Muscle layer of duodenum (tissue), 2 donors: Measurements from ENCODE around the gene ST3GAL4.

Experiments used
- H3K27ac ChIP-seq: one replicate; pipeline ENCODE4 v1.7.0; 2013; ENCODE audit warnings: mild to moderate bottlenecking, low read length
- H3K27me3 ChIP-seq: one replicate; pipeline ENCODE4 v1.7.0; 2013; ENCODE audit warnings: low read depth, mild to moderate bottlenecking, control low read depth, low read length
- H3K36me3 ChIP-seq, 2 donors: one replicate each; pipeline ENCODE4 v1.7.0; 2013; ENCODE audit warnings: low read length in 2 of 2, control low read depth in 1 of 2, mild to moderate bottlenecking in 1 of 2; ENCODE audit not compliant: insufficient read depth in 2 of 2, control insufficient read depth in 1 of 2
- H3K4me1 ChIP-seq, 2 donors: one replicate each; pipeline ENCODE4 v1.7.0; 2013; ENCODE audit warnings: low read length in 2 of 2, mild to moderate bottlenecking in 2 of 2, control low read depth in 1 of 2, moderate library complexity in 1 of 2; ENCODE audit not compliant: insufficient read depth in 2 of 2, control insufficient read depth in 1 of 2
- H3K4me3 ChIP-seq, 2 donors: one replicate each; pipeline ENCODE4 v1.7.0; 2013; ENCODE audit warnings: low read length in 2 of 2, low read depth in 1 of 2, mild to moderate bottlenecking in 1 of 2
- H3K9me3 ChIP-seq, 2 donors: one replicate each; pipeline ENCODE4 v1.7.0; 2013; ENCODE audit warnings: low read length in 2 of 2, control low read depth in 1 of 2, mild to moderate bottlenecking in 1 of 2; ENCODE audit not compliant: control insufficient read depth in 1 of 2
- donor health status: healthy.

ST3GAL4 gene

GRCh38 chr11:126446581-126446980 is 91.1 kb downstream of the ST3GAL4 start:
- Histone ChIP-seq H3K4me3 (no peak overlapping the region), H3K27ac (no peak overlapping the region), H3K9me3 (no peaks in the 10 kb centered on the region), H3K36me3 (no peaks in the 10 kb centered on the region), H3K27me3 (no peaks in the 10 kb centered on the region), H3K4me1 (no peaks in the 10 kb centered on the region)

- H3K9me3 ChIP-seq: no peaks in the 10 kb centered on the region
- no peak overlapping the region for H3K27ac ChIP-seq
- no peak overlapping the region for H3K4me3 ChIP-seq
- no peaks in the 10 kb centered on the region for H3K36me3 ChIP-seq
- H3K4me1 ChIP-seq: no peaks in the 10 kb centered on the region
- no peaks in the 10 kb centered on the region for H3K27me3 ChIP-seq
Observed at GRCh38 chr11:126450198-126450597, 94.7 kb downstream of the ST3GAL4 start.

- Histone ChIP-seq H3K36me3 (no peaks in the 10 kb centered on the region), H3K27me3 (no peaks in the 10 kb centered on the region), H3K27ac (no peak overlapping the region), H3K4me1 (no peaks in the 10 kb centered on the region), H3K9me3 (no peaks in the 10 kb centered on the region), H3K4me3 (no peak overlapping the region)
Observed at GRCh38 chr11:126450806-126451205, 95.3 kb downstream of the ST3GAL4 start.

- H3K4me3 ChIP-seq: no peak overlapping the region
- no peaks in the 10 kb centered on the region for H3K4me1 ChIP-seq
- no peaks in the 10 kb centered on the region for H3K9me3 ChIP-seq
- no peaks in the 10 kb centered on the region for H3K27me3 ChIP-seq
- H3K27ac ChIP-seq: no peak overlapping the region
- no peaks in the 10 kb centered on the region for H3K36me3 ChIP-seq
Observed at GRCh38 chr11:126451211-126451802, 95.8 kb downstream of the ST3GAL4 start.

- no peaks in the 10 kb centered on the region for H3K27me3 ChIP-seq
- H3K36me3 ChIP-seq: no peaks in the 10 kb centered on the region
- no peaks in the 10 kb centered on the region for H3K4me1 ChIP-seq
- no peak overlapping the region for H3K4me3 ChIP-seq
- no peak overlapping the region for H3K27ac ChIP-seq
- H3K9me3 ChIP-seq: no peaks in the 10 kb centered on the region
Observed at GRCh38 chr11:126452241-126453101, 97.0 kb downstream of the ST3GAL4 start.

- Histone ChIP-seq H3K36me3 (no peaks in the 10 kb centered on the region), H3K27ac (no peak overlapping the region), H3K27me3 (no peaks in the 10 kb centered on the region), H3K4me1 (no peaks in the 10 kb centered on the region), H3K4me3 (no peak overlapping the region), H3K9me3 (no peaks in the 10 kb centered on the region)
Observed at GRCh38 chr11:126456089-126456488, 100.6 kb downstream of the ST3GAL4 start.

GRCh38 chr11:126456783-126457542 is 101.5 kb downstream of the ST3GAL4 start:
- Histone ChIP-seq H3K9me3 (no peaks in the 10 kb centered on the region), H3K4me1 (no peaks in the 10 kb centered on the region), H3K36me3 (no peaks in the 10 kb centered on the region), H3K27ac (no peak overlapping the region), H3K4me3 (no peak overlapping the region), H3K27me3 (no peaks in the 10 kb centered on the region)

GRCh38 chr11:126457817-126458216 is 102.3 kb downstream of the ST3GAL4 start:
- no peak overlapping the region for H3K4me3 ChIP-seq
- no peaks in the 10 kb centered on the region for H3K36me3 ChIP-seq
- no peaks in the 10 kb centered on the region for H3K9me3 ChIP-seq
- H3K4me1 ChIP-seq: no peaks in the 10 kb centered on the region
- H3K27me3 ChIP-seq: no peaks in the 10 kb centered on the region
- H3K27ac ChIP-seq: no peak overlapping the region

- H3K9me3 ChIP-seq: no peaks in the 10 kb centered on the region
- H3K27ac ChIP-seq: no peak overlapping the region
- H3K36me3 ChIP-seq: no peaks in the 10 kb centered on the region
- no peaks in the 10 kb centered on the region for H3K4me1 ChIP-seq
- H3K4me3 ChIP-seq: no peak overlapping the region
- no peaks in the 10 kb centered on the region for H3K27me3 ChIP-seq
Observed at GRCh38 chr11:126459691-126460281, 104.3 kb downstream of the ST3GAL4 start.

- Histone ChIP-seq H3K9me3 (no peaks in the 10 kb centered on the region), H3K4me3 (no peak overlapping the region), H3K4me1 (peaks cover 0 to 4% of the 10 kb centered on the region in 2 donors), H3K27ac (no peak overlapping the region), H3K36me3 (no peaks in the 10 kb centered on the region), H3K27me3 (no peaks in the 10 kb centered on the region)
Observed at GRCh38 chr11:126460417-126461095, 105.1 kb downstream of the ST3GAL4 start.

GRCh38 chr11:126461096-126461440 is 105.6 kb downstream of the ST3GAL4 start:
- H3K27me3 ChIP-seq: no peaks in the 10 kb centered on the region
- H3K4me3 ChIP-seq: no peak overlapping the region
- peaks cover 0 to 9% of the 10 kb centered on the region in 2 donors for H3K4me1 ChIP-seq
- H3K9me3 ChIP-seq: no peaks in the 10 kb centered on the region
- no peaks in the 10 kb centered on the region for H3K36me3 ChIP-seq
- H3K27ac ChIP-seq: no peak overlapping the region
